Karpas-422 (cell line): Measurements from ENCODE around the gene GNPDA1. TPM values are rescaled to one million over a fixed set of nuclear protein-coding genes. Genes with fewer than 3 reads are reported as not detected.
A peak's percentile ranks its signal among the peaks of the same experiment; 100 is the strongest.
"Not testable (repeated sequence)": the region's sequence is repeated elsewhere in the genome, so short reads cannot be mapped to it uniquely, and the experiment has no call there.

ENCODE experiments used
- DNase-seq: peaks from one replicate; pipeline ENCODE4 v3.0.0-alpha.2; 2015
- H2AFZ ChIP-seq: fragments of 200-600 bp; sonication (generic); 2 replicates; pipeline ENCODE4 v1.6.1; 2014; ENCODE audit warnings: antibody characterized with exemption, low read length, mixed read lengths
- H3K27ac ChIP-seq: fragments of 200-600 bp; sonication (generic); 2 replicates; pipeline ENCODE4 v1.5.1; 2014; ENCODE audit warnings: mild to moderate bottlenecking, low read length, moderate library complexity
- H3K27me3 ChIP-seq: fragments of 200-600 bp; sonication (generic); 2 replicates; pipeline ENCODE4 v1.6.1; 2014; ENCODE audit warnings: low read length, mixed read lengths
- H3K36me3 ChIP-seq: fragments of 200-600 bp; sonication (generic); 2 replicates; pipeline ENCODE4 v1.6.1; 2014; ENCODE audit warnings: low read length, mixed read lengths; ENCODE audit not compliant: insufficient read depth
- H3K4me1 ChIP-seq: fragments of 200-600 bp; sonication (generic); 2 replicates; pipeline ENCODE4 v1.6.1; 2014; ENCODE audit warnings: mild to moderate bottlenecking, low read length, mixed read lengths
- H3K4me2 ChIP-seq: fragments of 200-600 bp; sonication (generic); 2 replicates; pipeline ENCODE4 v1.6.1; 2014; ENCODE audit warnings: low read length, low read depth, mild to moderate bottlenecking; ENCODE audit not compliant: poor library complexity, severe bottlenecking
- H3K4me3 ChIP-seq: fragments of 200-600 bp; sonication (generic); 2 replicates; pipeline ENCODE4 v1.5.1; 2014; ENCODE audit warnings: mild to moderate bottlenecking, antibody characterized with exemption, low read length, mixed read lengths
- H3K79me2 ChIP-seq: fragments of 200-600 bp; sonication (generic); 2 replicates; pipeline ENCODE4 v1.6.1; 2014; ENCODE audit warnings: mild to moderate bottlenecking, low read length, mixed read lengths
- H3K9ac ChIP-seq: fragments of 200-600 bp; sonication (generic); 2 replicates; pipeline ENCODE4 v1.6.0; 2014; ENCODE audit warnings: low read length
- H3K9me2 ChIP-seq: fragments of 200-600 bp; sonication (generic), shearing (Covaris generic); replicated peaks from 2 replicates; pipeline ENCODE4 v1.6.0; 2014; ENCODE audit warnings: mild to moderate bottlenecking, low read length, moderate library complexity; ENCODE audit not compliant: insufficient read depth
- H3K9me3 ChIP-seq: fragments of 300-700, 200-600 bp; sonication (generic); 2 replicates; pipeline ENCODE4 v1.6.1; 2014; ENCODE audit warnings: low read length, mixed read lengths
- H4K20me1 ChIP-seq: fragments of 200-600 bp; sonication (generic); 2 replicates; pipeline ENCODE4 v1.6.1; 2014; ENCODE audit warnings: mild to moderate bottlenecking, antibody characterized with exemption, low read length, low read depth; ENCODE audit not compliant: insufficient read depth
- total RNA-seq: library from RNA; depleted of rRNA; stranded (reverse); fragments of >200 nt; shearing (Covaris generic); gene quantifications from 2 replicates; pipeline ENCODE4 v1.2.3, GENCODE V29; 2014; ENCODE audit warnings: low replicate concordance

GNPDA1 gene
- total RNA-seq, 1 experiment from 2014 or later, result 45.0 TPM

DNA sequence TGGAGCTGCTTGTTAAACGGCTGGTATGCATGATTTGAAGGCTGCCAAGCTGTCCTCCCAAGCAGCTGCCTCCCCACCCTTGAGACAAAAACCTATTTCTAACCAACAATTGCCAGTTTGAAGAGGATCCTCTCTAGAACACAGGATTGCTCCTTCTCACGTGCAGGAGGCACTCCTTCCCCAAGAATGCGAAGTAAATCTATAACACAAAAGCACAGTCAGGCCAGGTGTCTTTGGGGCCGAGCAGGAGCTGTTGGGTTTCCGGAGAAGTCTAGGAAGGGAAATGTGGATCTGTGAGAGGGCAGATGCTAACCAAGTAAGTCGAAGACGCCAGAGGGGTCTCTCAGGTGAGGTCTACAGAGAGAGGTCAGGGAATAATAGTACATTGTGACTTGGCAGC, 35.4 kb upstream of the GNPDA1 start:
- Histone ChIP-seq H4K20me1 (no peaks in the 10 kb centered on the region), H3K4me3 (no peak overlapping the region), H2AFZ (no peak overlapping the region), H3K9me3 (no peaks in the 10 kb centered on the region), H3K4me2 (no peak overlapping the region), H3K9me2 (no peaks in the 10 kb centered on the region), H3K9ac (no peak overlapping the region), H3K27me3 (no peaks in the 10 kb centered on the region), H3K4me1 (peaks cover 2% of the 10 kb centered on the region), H3K79me2 (no peaks in the 10 kb centered on the region), H3K36me3 (no peaks in the 10 kb centered on the region), H3K27ac (no peak overlapping the region)
- DNase-seq, result peak; percentile 26

DNA sequence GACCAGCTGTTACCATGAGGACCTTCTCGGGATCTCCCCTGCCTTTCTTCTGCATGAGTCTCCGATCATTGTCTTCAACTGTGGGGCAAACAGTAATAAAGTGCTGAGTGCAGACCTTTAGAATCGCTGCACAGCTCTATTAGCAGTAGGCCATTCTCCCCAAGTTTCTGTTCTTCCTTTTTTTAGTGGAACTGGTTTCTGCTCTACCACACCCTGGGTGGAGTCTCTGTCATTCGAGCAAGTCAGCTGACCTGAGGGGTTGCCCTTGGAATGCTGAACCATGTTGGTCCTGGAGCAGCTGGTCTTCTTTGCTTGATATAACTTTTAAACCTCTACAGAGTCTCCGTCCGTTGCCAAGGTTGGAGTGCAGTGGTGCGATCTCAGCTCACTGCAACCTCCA, 33.4 kb upstream of the GNPDA1 start:
- no peak overlapping the region for H3K27ac ChIP-seq
- H3K9me3 ChIP-seq, result no peaks in the 10 kb centered on the region
- H2AFZ ChIP-seq, result no peak overlapping the region
- peak; percentile 17 for DNase-seq
- no peak overlapping the region for H3K4me2 ChIP-seq
- no peaks in the 10 kb centered on the region for H3K79me2 ChIP-seq
- no peak overlapping the region for H3K9ac ChIP-seq
- H4K20me1 ChIP-seq, result no peaks in the 10 kb centered on the region
- H3K4me3 ChIP-seq, result no peak overlapping the region
- H3K4me1 ChIP-seq, result no peaks in the 10 kb centered on the region
- no peaks in the 10 kb centered on the region for H3K9me2 ChIP-seq
- H3K27me3 ChIP-seq, result no peaks in the 10 kb centered on the region
- H3K36me3 ChIP-seq, result no peaks in the 10 kb centered on the region

DNA sequence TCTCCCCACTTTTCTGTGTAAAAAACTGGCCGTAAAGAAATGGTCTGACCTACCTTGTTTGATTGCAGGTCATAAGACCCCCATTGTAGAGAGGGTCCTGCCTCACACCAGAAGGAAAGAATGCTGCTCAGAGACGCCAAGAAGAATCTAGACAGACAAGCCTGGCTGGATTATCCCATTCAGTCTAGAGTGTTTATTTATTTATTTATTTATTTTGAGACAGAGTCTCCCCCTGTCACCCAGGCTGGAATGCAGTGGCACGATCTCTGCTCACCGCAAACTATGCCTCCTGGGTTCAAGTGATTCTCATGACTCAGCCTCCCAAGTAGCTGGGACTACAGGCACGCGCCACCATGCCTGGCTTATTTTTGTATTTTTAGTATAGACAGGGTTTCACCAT, 28.1 kb upstream of the GNPDA1 start:
- not testable (repeated sequence) for H3K4me3 ChIP-seq, H3K27ac ChIP-seq, H3K79me2 ChIP-seq, H3K9ac ChIP-seq, H2AFZ ChIP-seq, H3K27me3 ChIP-seq, H3K9me3 ChIP-seq, H3K4me1 ChIP-seq, DNase-seq, H3K36me3 ChIP-seq, H3K9me2 ChIP-seq, H4K20me1 ChIP-seq, H3K4me2 ChIP-seq

DNA sequence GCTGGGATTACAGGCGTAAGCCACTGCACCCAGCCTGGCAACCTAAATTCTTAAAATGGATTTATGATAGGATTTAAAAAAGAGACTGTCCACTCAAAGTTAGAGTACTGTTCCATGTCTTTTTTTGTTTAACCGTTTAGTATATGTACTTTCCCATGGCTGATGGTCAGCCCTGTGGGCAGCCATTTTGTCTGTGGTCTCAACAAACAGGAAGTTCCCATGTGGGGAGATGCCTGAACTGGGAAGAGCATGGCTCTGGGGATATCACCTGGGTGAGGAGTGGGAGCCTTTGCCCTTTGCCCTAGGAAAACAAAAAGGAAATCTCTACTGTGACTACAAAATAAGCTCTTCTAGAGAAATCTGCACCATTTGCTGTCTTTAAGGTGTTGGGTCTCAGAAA, 27.5 kb upstream of the GNPDA1 start:
- H3K4me2 ChIP-seq, result no peak overlapping the region
- no peak overlapping the region for H2AFZ ChIP-seq
- H3K9me3 ChIP-seq, result no peaks in the 10 kb centered on the region
- no peak overlapping the region for H3K27ac ChIP-seq
- no peaks in the 10 kb centered on the region for H3K9me2 ChIP-seq
- H3K27me3 ChIP-seq, result no peaks in the 10 kb centered on the region
- DNase-seq, result peak; percentile 26
- H3K4me1 ChIP-seq, result no peaks in the 10 kb centered on the region
- no peaks in the 10 kb centered on the region for H4K20me1 ChIP-seq
- no peaks in the 10 kb centered on the region for H3K79me2 ChIP-seq
- H3K4me3 ChIP-seq, result no peak overlapping the region
- H3K9ac ChIP-seq, result no peak overlapping the region
- H3K36me3 ChIP-seq, result no peaks in the 10 kb centered on the region

DNA sequence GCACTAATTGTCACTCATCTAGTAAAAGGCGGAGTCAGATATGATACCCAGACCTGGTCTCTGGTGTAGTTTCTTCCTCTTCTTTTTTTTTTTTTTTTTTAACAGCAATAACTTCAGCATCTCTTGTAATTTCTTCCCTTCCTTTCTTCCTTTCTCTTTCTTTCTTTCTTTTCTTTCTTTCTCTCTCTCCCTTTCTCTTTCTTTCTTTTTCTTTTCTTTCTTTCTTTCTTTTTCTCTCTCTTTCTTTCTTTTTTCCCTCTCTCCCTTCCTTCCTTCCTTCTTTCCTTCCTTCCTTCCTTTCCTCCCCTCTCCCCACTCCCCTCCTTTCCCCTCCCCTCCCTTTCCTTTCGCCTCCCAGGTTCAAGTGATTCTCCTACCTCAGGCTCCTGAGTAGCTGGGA, 25.9 kb upstream of the GNPDA1 start:
- Histone ChIP-seq H3K9me3 (no peaks in the 10 kb centered on the region), H3K9ac (no peak overlapping the region), H3K4me1 (no peaks in the 10 kb centered on the region), H3K9me2 (no peaks in the 10 kb centered on the region), H3K36me3 (no peaks in the 10 kb centered on the region), H3K79me2 (no peaks in the 10 kb centered on the region), H2AFZ (no peak overlapping the region), H3K27ac (no peak overlapping the region), H3K4me2 (no peak overlapping the region), H4K20me1 (no peaks in the 10 kb centered on the region), H3K4me3 (no peak overlapping the region), H3K27me3 (no peaks in the 10 kb centered on the region)
- DNase-seq, result no peak

DNA sequence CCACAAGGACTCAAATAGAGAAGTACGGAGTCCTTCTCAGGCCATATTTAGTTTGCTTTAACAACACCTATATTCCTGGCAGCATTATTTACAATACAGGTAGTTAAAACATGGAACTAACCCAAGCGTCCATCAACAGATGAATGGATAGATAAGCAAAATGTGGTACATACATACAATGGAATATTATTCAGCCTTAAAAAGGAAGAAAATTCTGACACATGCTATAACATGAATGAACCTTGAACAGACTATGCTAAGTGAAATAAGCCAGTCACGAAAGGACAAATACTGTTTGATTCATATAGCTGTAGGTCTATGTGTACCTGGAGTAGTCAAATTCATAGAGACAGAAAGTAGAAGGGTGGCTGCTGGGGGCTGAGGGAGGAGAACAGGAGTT, 24.8 kb upstream of the GNPDA1 start:
- not testable (repeated sequence) for H3K79me2 ChIP-seq, DNase-seq, H2AFZ ChIP-seq, H3K27me3 ChIP-seq, H3K4me3 ChIP-seq, H3K9ac ChIP-seq, H3K4me1 ChIP-seq, H3K36me3 ChIP-seq, H3K4me2 ChIP-seq, H3K27ac ChIP-seq, H4K20me1 ChIP-seq, H3K9me2 ChIP-seq, H3K9me3 ChIP-seq

DNA sequence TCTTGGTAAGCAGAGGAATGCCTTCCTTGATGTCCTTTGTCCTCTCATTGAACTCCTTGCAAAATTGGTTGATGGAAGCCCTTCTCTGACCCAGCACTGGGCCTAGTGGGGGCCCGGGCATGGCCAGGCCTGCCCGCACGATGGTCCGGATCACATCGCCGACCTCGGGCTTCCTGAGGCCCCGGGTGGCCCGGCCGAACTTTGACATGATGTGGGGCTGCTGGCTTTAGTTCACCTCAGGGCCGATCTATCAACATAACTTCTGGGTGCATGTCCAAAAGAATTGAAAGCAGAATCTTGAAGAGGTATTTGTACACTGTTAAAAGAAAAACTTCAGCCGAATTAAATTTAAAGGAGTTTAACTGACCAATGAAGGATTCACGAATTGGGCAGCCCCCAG, 24.1 kb upstream of the GNPDA1 start:
- Histone ChIP-seq H3K79me2 (no peaks in the 10 kb centered on the region), H3K9me3 (no peaks in the 10 kb centered on the region), H3K4me1 (no peaks in the 10 kb centered on the region), H3K36me3 (no peaks in the 10 kb centered on the region), H2AFZ (no peak overlapping the region), H3K27me3 (no peaks in the 10 kb centered on the region), H3K9ac (no peak overlapping the region), H4K20me1 (no peaks in the 10 kb centered on the region), H3K4me2 (no peak overlapping the region), H3K9me2 (no peaks in the 10 kb centered on the region), H3K4me3 (no peak overlapping the region), H3K27ac (no peak overlapping the region)
- DNase-seq, result peak; percentile 0

DNA sequence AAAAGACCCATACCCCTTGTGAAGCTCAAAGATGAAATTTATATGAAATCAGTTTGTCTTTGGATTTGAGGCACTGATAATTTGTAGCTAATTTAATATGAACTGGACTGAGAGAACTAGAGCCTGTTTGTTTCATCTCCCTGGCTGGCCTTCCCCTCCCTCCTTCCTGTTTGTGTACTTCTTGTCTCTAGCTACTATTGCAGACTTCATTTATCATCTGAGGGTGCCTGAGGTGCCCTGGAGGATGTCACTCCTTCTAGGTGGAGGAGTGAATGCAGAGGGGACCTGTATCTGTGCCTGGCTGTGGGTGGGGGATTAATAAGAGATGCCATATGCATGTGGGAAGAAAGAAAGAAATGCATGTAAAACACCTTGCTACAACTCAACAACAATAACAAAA, 22.2 kb upstream of the GNPDA1 start:
- Histone ChIP-seq H3K36me3 (no peaks in the 10 kb centered on the region), H3K79me2 (no peaks in the 10 kb centered on the region), H2AFZ (no peak overlapping the region), H3K27ac (no peak overlapping the region), H3K4me1 (no peaks in the 10 kb centered on the region), H3K9ac (no peak overlapping the region), H3K4me3 (no peak overlapping the region), H3K9me2 (no peaks in the 10 kb centered on the region), H3K4me2 (no peak overlapping the region), H4K20me1 (no peaks in the 10 kb centered on the region), H3K27me3 (no peaks in the 10 kb centered on the region), H3K9me3 (no peaks in the 10 kb centered on the region)
- peak; percentile 34 for DNase-seq
